Measurements from ENCODE around the gene FAM81A.
A peak's percentile ranks its signal among the peaks of the same experiment; 100 is the strongest.

FAM81A gene

GRCh38 chr15:59549301-59550185 lies 111.6 kb downstream of the FAM81A start:
- Histone ChIP-seq H3K27me3 (ENCODE audit: control insufficient read depth in 1 of 2, insufficient read depth in 1 of 2, low read length in 2 of 2) (peaks cover 0 to 47% of the 10 kb centered on the region in 2 experiments), H2BK5ac (ENCODE audit: low read depth, low read length, poor library complexity, severe bottlenecking) (no peak overlapping the region), H3K14ac (ENCODE audit: low read length in 2 of 2) (no peak overlapping the region), H2AK5ac (ENCODE audit: low read length, severe bottlenecking) (no peak overlapping the region), H3K79me1 (replicated peaks; ENCODE audit: low read length, poor library complexity, severe bottlenecking) (no peaks in the 10 kb centered on the region), H3K36me3 (ENCODE audit: control insufficient read depth in 1 of 2, insufficient read depth in 2 of 2, low read depth in 1 of 2, low read length in 2 of 2) (no peaks in the 10 kb centered on the region), H2BK12ac (ENCODE audit: low read length in 2 of 2) (no peak overlapping the region), H3K23ac (ENCODE audit: low read length in 2 of 2) (no peak overlapping the region), H2BK120ac (ENCODE audit: low read depth, low read length) (no peak overlapping the region), H4K8ac (ENCODE audit: low read length) (no peak overlapping the region), H3K4me1 (ENCODE audit: control insufficient read depth, insufficient read depth, low read depth, low read length) (peaks cover 2% of the 10 kb centered on the region), H3K4me2 (ENCODE audit: low read length, poor library complexity, severe bottlenecking) (no peak overlapping the region), H3K27ac (ENCODE audit: low read length, poor library complexity, severe bottlenecking) (no peak overlapping the region), H3K4me3 (ENCODE audit: insufficient read depth in 1 of 2, low read depth in 1 of 2, low read length in 2 of 2) (no peak overlapping the region), H2BK15ac (ENCODE audit: low read depth, poor library complexity, severe bottlenecking) (no peak overlapping the region), H3K9me3 (ENCODE audit: control insufficient read depth, low read length) (no peaks in the 10 kb centered on the region), H3K18ac (ENCODE audit: low read depth in 1 of 2, low read length in 2 of 2) (no peak overlapping the region), H3K4ac (ENCODE audit: low read depth in 1 of 2, low read length in 2 of 2) (no peak overlapping the region), H3K9ac (ENCODE audit: low read length) (no peak overlapping the region), H2AFZ (ENCODE audit: low read depth, low read length) (no peak overlapping the region), H4K91ac (ENCODE audit: low read length) (no peak overlapping the region)
- DNase-seq: no peak
- WGBS: 66% methylated on average over 8 of the region's 9 CpGs

GRCh38 chr15:59550530-59550929 lies 112.5 kb downstream of the FAM81A start:
- Histone ChIP-seq H2AK5ac (ENCODE audit: low read length, severe bottlenecking) (no peak overlapping the region), H3K9ac (ENCODE audit: low read length) (no peak overlapping the region), H4K91ac (ENCODE audit: low read length) (no peak overlapping the region), H3K23ac (ENCODE audit: low read length in 2 of 2) (no peak overlapping the region), H2AFZ (ENCODE audit: low read depth, low read length) (no peak overlapping the region), H3K4me2 (ENCODE audit: low read length, poor library complexity, severe bottlenecking) (no peak overlapping the region), H3K4me1 (ENCODE audit: control insufficient read depth, insufficient read depth, low read depth, low read length) (peaks cover 2% of the 10 kb centered on the region), H3K4ac (ENCODE audit: low read depth in 1 of 2, low read length in 2 of 2) (no peak overlapping the region), H3K9me3 (ENCODE audit: control insufficient read depth, low read length) (no peaks in the 10 kb centered on the region), H2BK5ac (ENCODE audit: low read depth, low read length, poor library complexity, severe bottlenecking) (no peak overlapping the region), H3K79me1 (replicated peaks; ENCODE audit: low read length, poor library complexity, severe bottlenecking) (no peaks in the 10 kb centered on the region), H2BK120ac (ENCODE audit: low read depth, low read length) (no peak overlapping the region), H3K27me3 (ENCODE audit: control insufficient read depth in 1 of 2, insufficient read depth in 1 of 2, low read length in 2 of 2) (peaks cover 0 to 40% of the 10 kb centered on the region in 2 experiments), H3K27ac (ENCODE audit: low read length, poor library complexity, severe bottlenecking) (no peak overlapping the region), H2BK12ac (ENCODE audit: low read length in 2 of 2) (no peak overlapping the region), H3K36me3 (ENCODE audit: control insufficient read depth in 1 of 2, insufficient read depth in 2 of 2, low read depth in 1 of 2, low read length in 2 of 2) (no peaks in the 10 kb centered on the region), H3K14ac (ENCODE audit: low read length in 2 of 2) (no peak overlapping the region), H4K8ac (ENCODE audit: low read length) (no peak overlapping the region), H3K4me3 (ENCODE audit: insufficient read depth in 1 of 2, low read depth in 1 of 2, low read length in 2 of 2) (no peak overlapping the region), H3K18ac (ENCODE audit: low read depth in 1 of 2, low read length in 2 of 2) (no peak overlapping the region), H2BK15ac (ENCODE audit: low read depth, poor library complexity, severe bottlenecking) (no peak overlapping the region)
- DNase-seq: no peak
- WGBS: 0% methylated on average over 1 of the region's 1 CpG

DNA sequence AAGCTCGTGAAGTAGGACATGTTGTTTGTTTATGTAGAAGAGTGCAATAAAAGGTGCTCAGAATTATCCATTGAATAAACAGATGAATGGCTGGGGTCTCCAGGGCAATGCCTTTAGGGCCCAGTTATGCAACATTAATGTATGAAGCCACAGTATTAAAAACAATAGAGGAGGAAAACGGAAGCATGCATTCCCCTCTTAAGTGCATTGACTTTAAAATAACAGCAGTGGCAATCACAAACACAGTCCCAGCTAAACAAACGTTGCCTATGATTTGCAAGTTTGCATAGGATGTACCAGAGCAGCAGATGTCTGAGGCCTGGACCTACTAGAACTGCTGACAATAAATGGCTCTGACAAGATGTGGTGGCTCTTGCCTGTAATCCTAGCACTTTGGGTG lies 113.0 kb downstream of the FAM81A start:
- H3K18ac ChIP-seq (ENCODE audit: low read depth in 1 of 2, low read length in 2 of 2): no peak overlapping the region
- H3K36me3 ChIP-seq (ENCODE audit: control insufficient read depth in 1 of 2, insufficient read depth in 2 of 2, low read depth in 1 of 2, low read length in 2 of 2): no peaks in the 10 kb centered on the region
- no peak overlapping the region for H2BK5ac ChIP-seq (ENCODE audit: low read depth, low read length, poor library complexity, severe bottlenecking)
- peak; percentile 7 for DNase-seq
- no peak overlapping the region for H4K8ac ChIP-seq (ENCODE audit: low read length)
- H3K14ac ChIP-seq (ENCODE audit: low read length in 2 of 2): no peak overlapping the region
- H2BK15ac ChIP-seq (ENCODE audit: low read depth, poor library complexity, severe bottlenecking): no peak overlapping the region
- H3K27ac ChIP-seq (ENCODE audit: low read length, poor library complexity, severe bottlenecking): no peak overlapping the region
- H2BK120ac ChIP-seq (ENCODE audit: low read depth, low read length): no peak overlapping the region
- no peaks in the 10 kb centered on the region for H3K79me1 ChIP-seq (replicated peaks; ENCODE audit: low read length, poor library complexity, severe bottlenecking)
- H3K23ac ChIP-seq (ENCODE audit: low read length in 2 of 2): no peak overlapping the region
- WGBS: 16% methylated on average over 3 of the region's 3 CpGs
- H3K4me3 ChIP-seq (ENCODE audit: insufficient read depth in 1 of 2, low read depth in 1 of 2, low read length in 2 of 2): no peak overlapping the region
- H3K9me3 ChIP-seq (ENCODE audit: control insufficient read depth, low read length): no peaks in the 10 kb centered on the region
- peaks cover 2% of the 10 kb centered on the region for H3K4me1 ChIP-seq (ENCODE audit: control insufficient read depth, insufficient read depth, low read depth, low read length)
- no peak overlapping the region for H3K9ac ChIP-seq (ENCODE audit: low read length)
- no peak overlapping the region for H2BK12ac ChIP-seq (ENCODE audit: low read length in 2 of 2)
- no peak overlapping the region for H2AK5ac ChIP-seq (ENCODE audit: low read length, severe bottlenecking)
- no peak overlapping the region for H3K4me2 ChIP-seq (ENCODE audit: low read length, poor library complexity, severe bottlenecking)
- peaks cover 0 to 36% of the 10 kb centered on the region in 2 experiments for H3K27me3 ChIP-seq (ENCODE audit: control insufficient read depth in 1 of 2, insufficient read depth in 1 of 2, low read length in 2 of 2)
- no peak overlapping the region for H3K4ac ChIP-seq (ENCODE audit: low read depth in 1 of 2, low read length in 2 of 2)
- H4K91ac ChIP-seq (ENCODE audit: low read length): no peak overlapping the region
- H2AFZ ChIP-seq (ENCODE audit: low read depth, low read length): no peak overlapping the region

- H2BK5ac ChIP-seq (ENCODE audit: low read depth, low read length, poor library complexity, severe bottlenecking): no peak overlapping the region
- no peaks in the 10 kb centered on the region for H3K36me3 ChIP-seq (ENCODE audit: control insufficient read depth in 1 of 2, insufficient read depth in 2 of 2, low read depth in 1 of 2, low read length in 2 of 2)
- WGBS: 95% methylated on average over 12 of the region's 12 CpGs
- peaks cover 0 to 6% of the 10 kb centered on the region in 2 experiments for H3K27me3 ChIP-seq (ENCODE audit: control insufficient read depth in 1 of 2, insufficient read depth in 1 of 2, low read length in 2 of 2)
- H4K8ac ChIP-seq (ENCODE audit: low read length): no peak overlapping the region
- no peak overlapping the region for H2AFZ ChIP-seq (ENCODE audit: low read depth, low read length)
- no peak overlapping the region for H3K4me2 ChIP-seq (ENCODE audit: low read length, poor library complexity, severe bottlenecking)
- no peak overlapping the region for H4K91ac ChIP-seq (ENCODE audit: low read length)
- peak; percentile 14 for DNase-seq
- no peak overlapping the region for H2BK15ac ChIP-seq (ENCODE audit: low read depth, poor library complexity, severe bottlenecking)
- no peak overlapping the region for H3K9ac ChIP-seq (ENCODE audit: low read length)
- no peak overlapping the region for H3K18ac ChIP-seq (ENCODE audit: low read depth in 1 of 2, low read length in 2 of 2)
- H3K4me1 ChIP-seq (ENCODE audit: control insufficient read depth, insufficient read depth, low read depth, low read length): peaks cover 2% of the 10 kb centered on the region
- H3K4ac ChIP-seq (ENCODE audit: low read depth in 1 of 2, low read length in 2 of 2): no peak overlapping the region
- H3K23ac ChIP-seq (ENCODE audit: low read length in 2 of 2): no peak overlapping the region
- no peak overlapping the region for H3K14ac ChIP-seq (ENCODE audit: low read length in 2 of 2)
- no peaks in the 10 kb centered on the region for H3K9me3 ChIP-seq (ENCODE audit: control insufficient read depth, low read length)
- H3K27ac ChIP-seq (ENCODE audit: low read length, poor library complexity, severe bottlenecking): peak overlapping the region; percentile 13
- no peaks in the 10 kb centered on the region for H3K79me1 ChIP-seq (replicated peaks; ENCODE audit: low read length, poor library complexity, severe bottlenecking)
- no peak overlapping the region for H3K4me3 ChIP-seq (ENCODE audit: insufficient read depth in 1 of 2, low read depth in 1 of 2, low read length in 2 of 2)
- H2AK5ac ChIP-seq (ENCODE audit: low read length, severe bottlenecking): no peak overlapping the region
- H2BK12ac ChIP-seq (ENCODE audit: low read length in 2 of 2): no peak overlapping the region
- no peak overlapping the region for H2BK120ac ChIP-seq (ENCODE audit: low read depth, low read length)
Observed at GRCh38 chr15:59553879-59554735, 116.1 kb downstream of the FAM81A start.

Measured in mesenchymal stem cell (in vitro differentiated cells and primary cell).